Esophagus muscularis mucosa (tissue), 4 donors: ENCODE measurements around the gene SREBF2.

ENCODE experiments used
- EP300 ChIP-seq: sonication (generic); formaldehyde crosslinking; IDR thresholded peaks from one replicate; pipeline ENCODE4 v1.6.1; 2017; ENCODE audit warnings: antibody characterized with exemption
- POLR2AphosphoS5 ChIP-seq, 2 donors: sonication (generic); formaldehyde crosslinking; IDR thresholded peaks; one replicate each; pipeline ENCODE4 v1.6.1; 2017; ENCODE audit warnings: antibody characterized with exemption in 2 of 2
- TF ChIP-seq, protein P1 (sequence below), 3 experiments: fragments of 200-600 bp in 2 of 3; fragments of 450-650 bp in 1 of 3; sonication (generic) in 2 of 3; IDR thresholded peaks; one replicate each; pipeline ENCODE4 v1.5.1; 2017 to 2019; ENCODE audit warnings: antibody characterized with exemption in 3 of 3, mild to moderate bottlenecking in 2 of 3, moderate library complexity in 1 of 3

DNA sequence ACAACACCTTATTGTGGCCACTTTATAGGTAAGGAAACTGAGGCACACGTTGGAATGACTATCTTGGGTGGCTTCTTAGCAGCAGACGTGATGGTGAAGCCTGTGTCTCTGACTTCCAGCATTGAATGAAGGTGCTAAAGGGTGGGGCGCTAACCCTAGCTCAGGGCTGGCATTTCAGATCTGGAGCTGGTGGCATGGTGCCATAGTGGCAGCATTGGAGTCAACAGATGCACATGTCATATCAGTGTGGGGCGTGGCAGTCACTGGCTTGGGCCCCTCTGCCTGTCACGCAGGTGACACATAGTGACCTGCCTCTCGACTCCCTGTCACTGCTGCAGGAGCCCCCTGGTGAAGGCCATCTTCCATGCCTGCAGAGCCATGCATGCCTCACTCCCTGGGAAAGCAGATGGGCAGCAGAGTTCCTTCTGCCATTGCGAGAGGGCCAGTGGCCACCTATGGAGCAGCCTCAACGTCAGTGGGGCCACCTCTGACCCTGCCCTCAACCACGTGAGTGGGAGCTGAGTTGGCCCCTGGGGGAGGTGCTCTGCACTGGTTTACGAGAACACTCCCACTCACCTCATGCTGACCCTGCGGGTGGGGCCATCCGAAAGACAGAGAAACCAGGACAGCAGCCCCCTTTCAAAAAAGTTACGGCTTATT, 67.2 kb downstream of the SREBF2 start:
- TF ChIP-seq POLR2AphosphoS5 (IDR thresholded peaks at IDR 0.05) = no peak
- TF ChIP-seq EP300 = no peak
- TF ChIP-seq, protein P1, sequence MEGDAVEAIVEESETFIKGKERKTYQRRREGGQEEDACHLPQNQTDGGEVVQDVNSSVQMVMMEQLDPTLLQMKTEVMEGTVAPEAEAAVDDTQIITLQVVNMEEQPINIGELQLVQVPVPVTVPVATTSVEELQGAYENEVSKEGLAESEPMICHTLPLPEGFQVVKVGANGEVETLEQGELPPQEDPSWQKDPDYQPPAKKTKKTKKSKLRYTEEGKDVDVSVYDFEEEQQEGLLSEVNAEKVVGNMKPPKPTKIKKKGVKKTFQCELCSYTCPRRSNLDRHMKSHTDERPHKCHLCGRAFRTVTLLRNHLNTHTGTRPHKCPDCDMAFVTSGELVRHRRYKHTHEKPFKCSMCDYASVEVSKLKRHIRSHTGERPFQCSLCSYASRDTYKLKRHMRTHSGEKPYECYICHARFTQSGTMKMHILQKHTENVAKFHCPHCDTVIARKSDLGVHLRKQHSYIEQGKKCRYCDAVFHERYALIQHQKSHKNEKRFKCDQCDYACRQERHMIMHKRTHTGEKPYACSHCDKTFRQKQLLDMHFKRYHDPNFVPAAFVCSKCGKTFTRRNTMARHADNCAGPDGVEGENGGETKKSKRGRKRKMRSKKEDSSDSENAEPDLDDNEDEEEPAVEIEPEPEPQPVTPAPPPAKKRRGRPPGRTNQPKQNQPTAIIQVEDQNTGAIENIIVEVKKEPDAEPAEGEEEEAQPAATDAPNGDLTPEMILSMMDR (IDR thresholded peaks at IDR 0.05) = no peak
